Measurements from ENCODE around the gene PDE6G.
A peak's percentile ranks its signal among the peaks of the same experiment; 100 is the strongest.

PDE6G gene

GRCh38 chr17:81682565-81683207 lies 26.3 kb upstream of the PDE6G start:
- Histone ChIP-seq H3K27me3 (ENCODE audit: insufficient read depth, poor library complexity, severe bottlenecking) (no peaks in the 10 kb centered on the region), H3K27ac (replicated peaks) (peak overlapping the region; percentile 84), H3K4me3 (replicated peaks; ENCODE audit: insufficient read depth, low read length) (peak overlapping the region; percentile 97)
- no peak for TF ChIP-seq CTCF (IDR thresholded peaks at IDR 0.05; ENCODE audit: insufficient read depth, low read length)
- no peak for TF ChIP-seq GABPA (IDR thresholded peaks at IDR 0.05; ENCODE audit: low read depth)
- TF ChIP-seq SPI1 (IDR thresholded peaks at IDR 0.05; ENCODE audit: borderline replicate concordance, low read depth), result no peak
- TF ChIP-seq POLR2AphosphoS5 (IDR thresholded peaks at IDR 0.05; ENCODE audit: low read depth), result no peak
- TF ChIP-seq REST (IDR thresholded peaks at IDR 0.05; ENCODE audit: insufficient replicate concordance, low read depth), result no peak
- DNase-seq (ENCODE audit: low read depth in 1 of 2, low spot score in 1 of 2), result no peak

- TF ChIP-seq REST (IDR thresholded peaks at IDR 0.05; ENCODE audit: insufficient replicate concordance, low read depth) (no peak), CTCF (IDR thresholded peaks at IDR 0.05; ENCODE audit: insufficient read depth, low read length) (no peak), SPI1 (IDR thresholded peaks at IDR 0.05; ENCODE audit: borderline replicate concordance, low read depth) (no peak), POLR2AphosphoS5 (IDR thresholded peaks at IDR 0.05; ENCODE audit: low read depth) (no peak), GABPA (IDR thresholded peaks at IDR 0.05; ENCODE audit: low read depth) (no peak)
- DNase-seq (ENCODE audit: low read depth in 1 of 2, low spot score in 1 of 2), result no peak
- Histone ChIP-seq H3K27ac (replicated peaks) (no peak overlapping the region), H3K4me3 (replicated peaks; ENCODE audit: insufficient read depth, low read length) (no peak overlapping the region), H3K27me3 (ENCODE audit: insufficient read depth, poor library complexity, severe bottlenecking) (no peaks in the 10 kb centered on the region)
Measured at GRCh38 chr17:81681672-81682071, 25.3 kb upstream of the PDE6G start.

GRCh38 chr17:81680150-81680549 lies 23.8 kb upstream of the PDE6G start:
- no peak for DNase-seq (ENCODE audit: low read depth in 1 of 2, low spot score in 1 of 2)
- TF ChIP-seq POLR2AphosphoS5 (IDR thresholded peaks at IDR 0.05; ENCODE audit: low read depth), result no peak
- TF ChIP-seq CTCF (IDR thresholded peaks at IDR 0.05; ENCODE audit: insufficient read depth, low read length), result no peak
- no peak for TF ChIP-seq SPI1 (IDR thresholded peaks at IDR 0.05; ENCODE audit: borderline replicate concordance, low read depth)
- no peak for TF ChIP-seq REST (IDR thresholded peaks at IDR 0.05; ENCODE audit: insufficient replicate concordance, low read depth)
- TF ChIP-seq GABPA (IDR thresholded peaks at IDR 0.05; ENCODE audit: low read depth), result no peak
- H3K27ac ChIP-seq (replicated peaks), result no peak overlapping the region
- H3K27me3 ChIP-seq (ENCODE audit: insufficient read depth, poor library complexity, severe bottlenecking), result no peaks in the 10 kb centered on the region
- H3K4me3 ChIP-seq (replicated peaks; ENCODE audit: insufficient read depth, low read length), result no peak overlapping the region

All from HL-60 (cell line).